Measurements from ENCODE around the gene FYB1. TPM values are rescaled to one million over a fixed set of nuclear protein-coding genes. Genes with fewer than 3 reads are reported as not detected.

The FYB1 gene
- total RNA-seq, 2 experiments from 2014 or later = 45.3 to 51.9 TPM

DNA sequence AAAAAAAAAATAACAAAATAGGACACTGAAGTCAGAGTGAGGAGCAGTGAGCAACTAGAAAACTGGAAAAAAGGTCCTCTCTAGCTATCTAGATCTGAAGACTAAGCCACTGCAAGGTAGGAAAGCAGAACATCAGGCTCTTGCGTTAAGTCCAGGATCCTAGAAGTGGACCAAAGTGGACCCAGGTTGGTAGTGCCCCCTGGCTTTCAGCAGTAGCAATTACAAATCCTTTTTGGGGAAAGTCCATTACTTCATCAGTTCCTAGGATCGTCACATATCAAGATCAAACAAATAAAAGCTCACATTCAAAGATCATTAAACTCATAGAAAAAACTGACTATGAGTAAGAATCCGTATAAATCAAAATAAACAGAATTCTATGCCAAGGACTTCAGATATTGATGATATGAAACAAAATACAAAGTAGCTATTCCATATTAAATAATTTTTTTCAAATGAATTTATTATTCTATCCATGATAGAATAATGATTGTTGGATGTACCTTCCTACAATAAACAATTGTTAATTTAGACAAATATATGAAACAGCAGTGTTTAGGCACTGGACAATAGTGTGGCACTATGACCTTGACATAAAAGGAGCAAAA, 138.7 kb downstream of the FYB1 start:
- ChIA-PET POLR2A (interaction anchor here (0.7 kb wide), 1 partner anchor 137 kb away, joined by 3 read pairs; no protein-coding TSS in a partner anchor), CTCF (interaction anchor here (0.7 to 1.5 kb wide), 6 partner anchors 10 to 96 kb away, joined by 3 to 5 read pairs (median 3); no protein-coding TSS in a partner anchor)

DNA sequence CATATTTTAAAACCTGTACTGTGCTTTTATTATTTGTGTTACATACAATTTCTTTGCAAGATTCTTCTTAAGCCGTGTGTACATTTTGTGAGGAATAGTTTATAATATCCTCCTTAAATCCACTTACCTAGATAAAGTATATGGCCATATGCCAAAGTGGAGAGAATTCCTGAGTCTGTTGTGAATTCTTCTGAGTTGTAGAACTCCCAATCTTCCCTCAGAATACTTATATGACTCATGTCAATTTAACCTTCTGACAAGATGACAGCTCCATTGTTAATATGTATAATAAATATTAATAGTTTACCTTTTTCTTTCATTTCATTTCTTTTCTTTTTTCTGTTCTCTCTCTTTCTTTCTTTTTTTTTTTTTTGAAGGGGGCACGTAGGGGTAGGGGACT, 139.2 kb downstream of the FYB1 start:
- ChIA-PET CTCF (interaction anchor here (0.7 to 1.5 kb wide), 5 partner anchors 11 to 95 kb away, joined by 3 to 5 read pairs (median 3); no protein-coding TSS in a partner anchor), POLR2A (interaction anchor here (0.7 kb wide), 1 partner anchor 138 kb away, joined by 3 read pairs; no protein-coding TSS in a partner anchor)

- ChIA-PET CTCF (no interaction called here), POLR2A (no interaction called here)
These were observed 140.2 kb downstream of the FYB1 start for GRCh38 chr5:39079147-39079546.

- POLR2A ChIA-PET = no interaction called here
- CTCF ChIA-PET = no interaction called here
These were observed 142.3 kb downstream of the FYB1 start for GRCh38 chr5:39076757-39077728.

- CTCF ChIA-PET = interaction anchor here (1.0 to 1.1 kb wide), 2 partner anchors 18 to 143 kb away, joined by 3 read pairs; partner anchors contain the start of gene FYB1
- POLR2A ChIA-PET = no interaction called here
These were observed 143.1 kb downstream of the FYB1 start for GRCh38 chr5:39076101-39076756.

DNA sequence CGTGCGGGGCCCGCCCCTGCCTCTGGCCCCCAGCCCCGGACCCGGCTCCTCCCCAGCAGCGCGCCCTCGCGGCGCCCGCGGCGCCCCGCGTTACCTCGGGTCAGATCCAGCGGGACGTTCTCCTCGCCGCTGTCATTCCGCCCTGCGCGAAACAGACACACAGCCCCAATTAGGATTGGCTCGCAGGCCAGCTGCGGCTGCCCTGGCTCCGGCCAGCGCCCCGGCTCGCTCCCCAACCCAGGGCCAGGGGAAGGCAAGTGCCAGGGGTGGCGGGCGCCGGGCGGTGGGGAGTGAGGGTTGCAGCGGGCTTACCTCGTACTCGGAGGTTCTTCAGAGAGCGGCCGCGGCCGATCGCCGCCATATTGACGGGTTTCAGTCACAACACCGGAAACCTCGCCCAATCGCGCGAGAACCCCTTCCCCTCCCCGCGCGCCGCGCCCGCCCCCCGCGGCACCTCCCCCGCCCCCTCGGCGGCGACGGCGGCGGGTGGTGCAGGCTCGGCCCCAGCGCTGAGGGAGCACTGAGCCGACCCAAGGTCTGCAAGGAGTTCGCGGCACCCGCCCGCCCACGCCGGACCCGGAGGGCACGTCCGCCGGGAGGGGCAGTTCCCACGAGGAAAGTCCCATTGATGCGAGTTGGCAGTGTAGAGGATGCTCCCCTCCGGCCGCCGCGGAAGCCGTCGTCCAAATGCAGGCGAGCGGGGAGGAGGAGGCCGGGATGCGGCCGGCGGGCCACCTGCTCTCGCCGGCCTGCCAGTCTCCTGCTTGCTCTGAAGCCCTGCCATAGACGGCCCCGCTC, 145.1 kb downstream of the FYB1 start, which contains the start of gene RICTOR:
RICTOR (minus strand) TSS at position 383 of the 798 bp plus-strand sequence; CDS start at position 361, 22 bp downstream.
- CTCF ChIA-PET = interaction anchor here (0.7 kb wide), 1 partner anchor 139 kb away, joined by 3 read pairs; no protein-coding TSS in a partner anchor
- POLR2A ChIA-PET = no interaction called here

DNA sequence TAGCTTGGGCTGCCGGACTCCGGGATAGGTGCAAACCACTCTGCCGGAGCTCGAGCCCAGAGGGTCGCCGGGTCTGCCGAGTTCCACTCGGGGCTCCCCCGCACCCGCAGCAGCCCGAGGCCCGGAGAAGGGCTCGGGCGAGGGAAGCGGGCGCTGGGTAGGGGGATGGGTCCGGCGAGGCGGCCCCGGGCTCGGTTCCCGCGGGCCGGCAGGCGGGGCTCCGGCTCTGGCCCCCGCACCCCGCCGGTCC, 145.7 kb downstream of the FYB1 start:
- CTCF ChIA-PET = interaction anchor here (0.7 kb wide), 1 partner anchor 139 kb away, joined by 3 read pairs; no protein-coding TSS in a partner anchor
- POLR2A ChIA-PET = no interaction called here

DNA sequence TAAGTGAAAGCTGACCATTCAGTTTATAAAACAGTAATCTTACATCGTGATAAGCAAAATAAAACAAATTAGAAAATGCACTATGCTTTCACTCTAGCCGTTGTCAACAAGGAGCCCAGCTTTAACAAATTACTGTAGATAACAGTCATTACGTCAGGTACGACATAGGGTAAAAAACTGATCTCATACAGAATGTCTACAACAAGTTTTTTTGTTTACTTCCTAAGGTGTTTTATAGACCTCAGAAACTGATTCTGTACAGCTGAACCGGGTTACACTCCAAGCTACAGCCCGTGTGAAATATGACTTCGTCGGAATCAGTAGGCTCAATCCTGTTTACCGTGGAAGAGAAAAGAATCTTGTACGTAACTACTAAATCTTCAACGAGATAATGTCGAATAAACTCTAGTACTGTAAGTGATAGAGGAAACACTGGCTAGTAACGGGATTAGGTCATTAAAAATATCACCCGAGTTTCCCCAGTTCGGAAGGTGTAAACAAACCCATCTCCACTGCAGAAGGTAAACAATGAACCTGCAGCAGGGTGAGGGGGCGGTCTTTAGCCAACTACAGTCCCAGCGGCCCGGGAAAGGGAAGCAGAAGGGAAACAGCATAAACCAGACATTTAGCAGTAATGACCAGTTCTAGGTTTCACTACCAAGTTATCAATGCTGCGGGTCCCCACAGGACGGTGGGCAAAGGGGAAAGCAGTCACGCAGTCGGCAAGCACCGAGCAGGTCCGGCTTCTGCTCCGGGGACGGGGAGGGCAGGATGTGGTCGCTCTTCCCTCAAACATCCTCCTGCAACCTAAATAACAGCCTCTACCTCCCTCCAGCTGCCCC, 146.2 kb downstream of the FYB1 start:
- ChIA-PET POLR2A (no interaction called here), CTCF (interaction anchor here (0.7 kb wide), 1 partner anchor 140 kb away, joined by 3 read pairs; no protein-coding TSS in a partner anchor)

GRCh38 chr5:39068099-39068498, 151.3 kb downstream of the FYB1 start:
- CTCF ChIA-PET = no interaction called here

GRCh38 chr5:39064450-39064849, 154.9 kb downstream of the FYB1 start:
- POLR2A ChIA-PET = no interaction called here
- CTCF ChIA-PET = no interaction called here

More at GRCh38 chr5:39068099-39068498, 151.3 kb downstream of the FYB1 start:
- POLR2A ChIA-PET = no interaction called here

DNA sequence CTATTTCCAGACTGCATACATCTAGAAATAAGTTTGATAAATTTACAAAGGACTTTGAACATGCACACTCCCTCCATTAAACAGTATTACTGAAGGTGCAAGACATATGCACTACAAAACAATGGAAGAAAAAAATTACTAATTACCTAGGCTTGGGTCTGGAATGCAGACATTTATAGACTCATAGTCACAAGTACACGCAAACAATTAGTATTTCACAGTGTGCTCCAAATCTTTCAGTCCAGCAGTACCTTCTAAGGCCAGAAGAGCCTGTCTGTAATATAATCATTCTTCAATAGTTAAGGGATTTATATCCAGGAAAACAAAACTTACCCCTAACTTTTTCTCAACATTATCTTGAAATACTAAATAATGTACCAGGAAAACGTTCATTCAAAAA, 156.3 kb downstream of the FYB1 start:
- ChIA-PET CTCF (no interaction called here), POLR2A (no interaction called here)

DNA sequence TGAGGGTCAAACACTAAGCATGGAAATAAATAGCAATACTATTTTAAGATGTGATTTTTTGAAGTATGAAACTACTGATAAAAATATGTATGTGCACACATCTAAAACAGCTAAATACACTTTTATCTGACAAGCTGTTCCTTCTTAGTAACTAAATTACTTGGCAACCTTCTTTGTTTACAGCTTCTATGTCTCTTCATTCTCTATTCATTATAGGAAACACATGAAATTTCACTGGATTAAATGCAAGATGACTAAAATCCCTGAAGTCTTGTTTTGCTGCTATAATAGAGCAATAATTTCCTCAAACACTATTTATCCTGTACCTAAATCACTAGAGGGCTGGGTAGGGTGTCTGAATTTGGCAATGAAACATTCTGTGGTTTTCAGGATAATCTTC, 156.8 kb downstream of the FYB1 start:
- ChIA-PET CTCF (no interaction called here), POLR2A (no interaction called here)

- CTCF ChIA-PET = no interaction called here
- POLR2A ChIA-PET = no interaction called here
These were observed 157.3 kb downstream of the FYB1 start for GRCh38 chr5:39062104-39062503.

DNA sequence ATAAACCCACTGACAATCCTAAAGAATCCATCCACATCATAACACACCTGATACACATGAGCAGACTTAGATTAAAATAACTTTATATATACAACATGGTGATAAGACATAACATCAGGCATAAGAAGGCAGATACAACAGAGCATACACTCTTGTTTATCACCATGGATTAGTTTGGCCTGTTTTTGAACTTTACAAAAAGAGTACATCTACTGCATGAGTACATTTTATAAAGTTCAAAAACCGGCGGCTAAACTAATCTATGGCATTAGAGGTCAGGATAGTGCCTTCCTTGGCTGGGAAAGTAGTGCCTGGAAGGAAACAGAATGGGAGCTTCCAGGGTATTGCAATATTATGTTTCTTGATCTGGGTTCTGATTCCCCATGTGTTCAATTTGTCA, 160.3 kb downstream of the FYB1 start:
- CTCF ChIA-PET = no interaction called here

GRCh38 chr5:39058178-39058921, 161.0 kb downstream of the FYB1 start:
- ChIA-PET POLR2A (no interaction called here), CTCF (no interaction called here)

More for the DNA sequence above, 160.3 kb downstream of the FYB1 start:
- POLR2A ChIA-PET = no interaction called here

DNA sequence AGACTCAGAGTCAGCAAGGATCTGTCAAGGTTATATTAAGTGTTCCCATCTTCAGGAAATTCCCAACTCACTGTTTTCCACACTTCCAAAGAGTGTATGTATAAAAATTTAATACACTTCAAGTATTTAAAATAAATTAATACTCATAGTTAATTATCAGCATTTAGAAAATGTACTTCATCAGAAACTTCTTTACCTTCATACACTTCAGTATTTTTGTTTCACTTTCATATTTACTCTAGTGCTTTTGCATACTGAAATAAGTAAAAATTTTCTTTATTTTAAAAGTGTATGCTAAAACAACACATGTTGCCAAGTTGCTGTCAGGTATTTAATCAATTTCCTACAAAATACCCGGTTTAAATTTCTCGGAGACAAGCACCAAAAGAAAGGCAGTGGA, 161.6 kb downstream of the FYB1 start:
- POLR2A ChIA-PET = no interaction called here
- CTCF ChIA-PET = no interaction called here

- ChIA-PET CTCF (no interaction called here), POLR2A (no interaction called here)
These were observed 163.5 kb downstream of the FYB1 start for GRCh38 chr5:39055768-39056398.
